HCT116 (cell line): ENCODE results near the gene STEAP1. TPM values are rescaled to one million over a fixed set of nuclear protein-coding genes. Genes with fewer than 3 reads are reported as not detected.

Experiments
- ATAC-seq: fragments of 200-7000 bp; cut with Tn5 transposase; 2 replicates; pipeline ENCODE4 v1.9.1; 2020; ENCODE audit warnings: mild to moderate bottlenecking, moderate library complexity
- BruUV-seq: library from RNA; stranded (reverse); fragments of 400-500 nt; replicated peaks from 2 replicates; lab custom pipeline; 2021; lab: Mats Ljungman, UMichigan
- CTCF ChIA-PET: fragments of 300-600 bp; sonication (Branson Sonifier 250); formaldehyde crosslinking; loops from one replicate; lab custom pipeline; 2021; ENCODE audit warnings: antibody characterized with exemption; lab: Charles Lee
- POLR2A ChIA-PET: fragments of 300-600, 350-600 bp; sonication (Branson Sonifier 250); formaldehyde crosslinking; loops from one replicate; lab custom pipeline; 2021; ENCODE audit warnings: antibody characterized with exemption; lab: Charles Lee
- RAD21 ChIA-PET, 2 experiments: fragments of 300-600 bp; sonication (Branson Sonifier 250); formaldehyde crosslinking; loops; one replicate each; lab custom pipeline; 2023; ENCODE audit warnings: low total read pairs in 2 of 2; ENCODE audit not compliant: uncharacterized antibody in 2 of 2, unreplicated experiment in 2 of 2, low non-redundant PET in 1 of 2; lab: Charles Lee
- DNase-seq: peaks from one replicate; pipeline ENCODE4 v3.0.0-alpha.2; 2010; ENCODE audit warnings: low read depth, low spot score
- H2AFZ ChIP-seq: fragments of 200-600 bp; shearing (Covaris generic), sonication (generic); 2 replicates; pipeline ENCODE4 v1.6.1; 2017; ENCODE audit warnings: low read depth, mixed run types, mixed read lengths, antibody characterized with exemption, low read length; ENCODE audit not compliant: poor library complexity, severe bottlenecking
- H3K27ac ChIP-seq: 2 replicates; pipeline ENCODE4 v1.5.1; 2012; ENCODE audit warnings: low read depth, low read length
- H3K27me3 ChIP-seq: fragments of 200-600 bp; sonication (generic); 2 replicates; pipeline ENCODE4 v1.6.1; 2016; ENCODE audit warnings: mixed run types, low read length, mixed read lengths; ENCODE audit not compliant: insufficient read depth
- H3K36me3 ChIP-seq, 2 experiments: fragments of 200-500 bp in 1 of 2; fragments of 200-600 bp in 1 of 2; sonication (Bioruptor generic) in 1 of 2; sonication (generic) in 1 of 2; 2 replicates each; pipeline versions ENCODE4 v1.5.1 to v1.6.1; 2014 to 2016; ENCODE audit warnings: low read length in 2 of 2, inconsistent platforms in 1 of 2, mixed read lengths in 1 of 2, mixed run types in 1 of 2; ENCODE audit not compliant: insufficient read depth in 2 of 2, control insufficient read depth in 1 of 2
- H3K4me1 ChIP-seq, 2 experiments: fragments of 200-600 bp in 1 of 2; sonication (generic) in 1 of 2; 2 replicates each; pipeline versions ENCODE4 v1.5.1 to v1.6.1; 2012 to 2017; ENCODE audit warnings: low read length in 2 of 2, inconsistent platforms in 1 of 2, mild to moderate bottlenecking in 1 of 2, mixed read lengths in 1 of 2, mixed run types in 1 of 2, moderate library complexity in 1 of 2; ENCODE audit not compliant: insufficient read depth in 2 of 2, control insufficient read depth in 1 of 2
- H3K4me2 ChIP-seq: fragments of 200-600 bp; sonication (generic); 2 replicates; pipeline ENCODE4 v1.6.1; 2017; ENCODE audit warnings: mixed run types, low read length, mixed read lengths
- H3K4me3 ChIP-seq, 2 experiments: fragments of 200-600 bp in 1 of 2; sonication (generic) in 1 of 2; replicated peaks in 1 of 2; 2 replicates each; pipeline ENCODE4 v1.5.1; 2011 to 2016; ENCODE audit warnings: low read length in 2 of 2, control low read depth in 1 of 2, low read depth in 1 of 2, mild to moderate bottlenecking in 1 of 2, mixed read lengths in 1 of 2, mixed run types in 1 of 2
- H3K79me2 ChIP-seq: fragments of 200-600 bp; sonication (generic); 2 replicates; pipeline ENCODE4 v1.6.1; 2017; ENCODE audit warnings: mild to moderate bottlenecking, mixed run types, low read length, moderate library complexity, mixed read lengths; ENCODE audit not compliant: insufficient read depth
- H3K9ac ChIP-seq: fragments of 200-600 bp; sonication (generic); 2 replicates; pipeline ENCODE4 v1.6.1; 2016; ENCODE audit warnings: low read length, mixed read lengths
- H3K9me2 ChIP-seq: fragments of 200-600 bp; sonication (generic), shearing (Covaris generic); 2 replicates; pipeline ENCODE4 v1.6.1; 2017; ENCODE audit warnings: mixed run types, mild to moderate bottlenecking, moderate library complexity; ENCODE audit not compliant: insufficient read depth
- H3K9me3 ChIP-seq, 2 experiments: fragments of 200-500 bp in 1 of 2; fragments of 200-600 bp in 1 of 2; sonication (Bioruptor generic) in 1 of 2; sonication (generic) in 1 of 2; 2 replicates each; pipeline ENCODE4 v1.6.1; 2014 to 2017; ENCODE audit warnings: low read length in 2 of 2, mixed read lengths in 2 of 2, inconsistent platforms in 1 of 2, low read depth in 1 of 2, mild to moderate bottlenecking in 1 of 2, mixed run types in 1 of 2, moderate library complexity in 1 of 2; ENCODE audit not compliant: control insufficient read depth in 1 of 2, insufficient read depth in 1 of 2
- H4K20me1 ChIP-seq: fragments of 200-600 bp; sonication (generic), shearing (Covaris generic); 2 replicates; pipeline ENCODE4 v1.6.1; 2017; ENCODE audit warnings: mixed run types, mild to moderate bottlenecking, moderate library complexity; ENCODE audit not compliant: insufficient read depth
- EZH2 ChIP-seq: fragments of 200-600 bp; sonication (generic); IDR thresholded peaks from 2 replicates; pipeline ENCODE4 v1.6.1; 2017; ENCODE audit warnings: antibody characterized with exemption, mixed run types
- POLR2AphosphoS5 ChIP-seq: IDR thresholded peaks from 2 replicates; pipeline ENCODE4 v1.6.1; 2011; ENCODE audit warnings: mild to moderate bottlenecking, low read depth, low read length, moderate library complexity
- REST ChIP-seq: IDR thresholded peaks from 2 replicates; pipeline ENCODE4 v1.6.1; 2012; ENCODE audit warnings: low read depth
- SRF ChIP-seq: IDR thresholded peaks from 2 replicates; pipeline ENCODE4 v1.6.1; 2012; ENCODE audit warnings: low read depth
- TCF7L2 ChIP-seq: IDR thresholded peaks from 2 replicates; pipeline ENCODE4 v1.7.0; 2011; ENCODE audit warnings: borderline replicate concordance, inconsistent platforms; ENCODE audit not compliant: insufficient read depth, insufficient read length; ENCODE audit errors: extremely low read depth
- intact Hi-C: fragments of 100-400 bp; cut with micrococcal nuclease; formaldehyde crosslinking; loops from 2 replicates; pipeline ENCODE4 v1.10.0; 2022
- total RNA-seq: library from RNA; stranded (reverse); gene quantifications from one replicate; pipeline ENCODE4 v1.2.1, GENCODE V29; 2021; ENCODE audit not compliant: unreplicated experiment
- TF ChIP-seq, protein P1 (sequence below): IDR thresholded peaks from 2 replicates; pipeline ENCODE4 v1.6.1; 2012

STEAP1 gene
- total RNA-seq, 1 experiment from 2014 or later, result 18.8 TPM

- Histone ChIP-seq H3K4me1 (peaks cover 0 to under 1% of the 10 kb centered on the region in 2 experiments; a peak in 1 of 4 replicates), H3K9me3 (no peaks in the 10 kb centered on the region), H3K9ac (no peak overlapping the region), H2AFZ (no peak overlapping the region), H3K79me2 (0 out of 2 replicates have a peak, but pooled peaks cover 6% of the 10 kb centered on the region), H3K27ac (no peak overlapping the region), H3K9me2 (no peaks in the 10 kb centered on the region), H4K20me1 (no peaks in the 10 kb centered on the region), H3K36me3 (peaks cover 0 to 14% of the 10 kb centered on the region in 2 experiments; a peak in 3 of 4 replicates), H3K4me2 (no peak overlapping the region), H3K27me3 (no peaks in the 10 kb centered on the region), H3K4me3 (no peak overlapping the region)
- no TSS peak for BruUV-seq
- intact Hi-C loops, result no loop called here
- ATAC-seq, result no peak
- CTCF ChIA-PET, result no interaction called here
- RAD21 ChIA-PET, result no interaction called here
- no peak for TF ChIP-seq SRF
- no peak for TF ChIP-seq POLR2AphosphoS5
- TF ChIP-seq EZH2, result no peak
- TF ChIP-seq, protein P1, sequence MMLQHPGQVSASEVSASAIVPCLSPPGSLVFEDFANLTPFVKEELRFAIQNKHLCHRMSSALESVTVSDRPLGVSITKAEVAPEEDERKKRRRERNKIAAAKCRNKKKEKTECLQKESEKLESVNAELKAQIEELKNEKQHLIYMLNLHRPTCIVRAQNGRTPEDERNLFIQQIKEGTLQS, result no peak
- POLR2A ChIA-PET, result no interaction called here
- DNase-seq, result no peak
These were observed 9.3 kb downstream of the STEAP1 start for GRCh38 chr7:90163534-90163933.

DNA sequence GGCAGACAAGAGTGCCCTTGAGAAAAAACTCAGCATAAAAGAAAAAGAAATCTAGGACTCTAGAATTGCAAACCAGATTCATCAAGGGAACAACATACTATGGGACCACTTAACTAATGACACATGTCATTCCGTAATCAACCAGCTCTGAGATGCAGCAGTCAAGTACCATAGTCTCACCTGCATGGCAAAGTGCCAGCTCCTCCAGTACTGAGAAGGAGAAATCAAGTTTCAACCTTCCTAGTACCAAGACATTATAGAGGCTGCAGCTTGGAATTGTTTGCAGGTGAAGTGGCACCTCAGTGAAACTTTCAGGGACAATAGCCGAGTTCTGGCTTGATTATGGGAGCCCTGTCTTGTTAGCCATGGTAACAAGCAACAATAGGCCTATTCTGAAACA lies 11.5 kb downstream of the STEAP1 start:
- H3K4me1 ChIP-seq, result no peaks in the 10 kb centered on the region
- intact Hi-C loops, result no loop called here
- DNase-seq (no peak), ATAC-seq (no peak)
- BruUV-seq, result no TSS peak
- no peak overlapping the region for H3K27ac ChIP-seq
- no peaks in the 10 kb centered on the region for H3K9me2 ChIP-seq
- ChIA-PET CTCF (interaction anchor here (2.3 kb wide), 1 partner anchor 46 kb away, joined by 8 read pairs; the partner anchor contains the start of gene STEAP2), RAD21 (no interaction called here), POLR2A (no interaction called here)
- no peaks in the 10 kb centered on the region for H3K79me2 ChIP-seq
- H3K27me3 ChIP-seq, result no peaks in the 10 kb centered on the region
- H4K20me1 ChIP-seq, result no peaks in the 10 kb centered on the region
- peaks cover 0 to 14% of the 10 kb centered on the region in 2 experiments; a peak in 3 of 4 replicates for H3K36me3 ChIP-seq
- no peak overlapping the region for H3K4me3 ChIP-seq
- no peaks in the 10 kb centered on the region; a peak in 2 of 4 replicates for H3K9me3 ChIP-seq
- H2AFZ ChIP-seq, result no peak overlapping the region
- no peak for TF ChIP-seq REST
- TF ChIP-seq TCF7L2, result no peak
- no peak overlapping the region for H3K9ac ChIP-seq
- no peak overlapping the region for H3K4me2 ChIP-seq
